ENCODE measurements around the gene S100A2.

Gene S100A2

GRCh38 chr1:153612111-153612754 lies 46.6 kb upstream of the S100A2 start:
- TF ChIP-seq, protein P1, sequence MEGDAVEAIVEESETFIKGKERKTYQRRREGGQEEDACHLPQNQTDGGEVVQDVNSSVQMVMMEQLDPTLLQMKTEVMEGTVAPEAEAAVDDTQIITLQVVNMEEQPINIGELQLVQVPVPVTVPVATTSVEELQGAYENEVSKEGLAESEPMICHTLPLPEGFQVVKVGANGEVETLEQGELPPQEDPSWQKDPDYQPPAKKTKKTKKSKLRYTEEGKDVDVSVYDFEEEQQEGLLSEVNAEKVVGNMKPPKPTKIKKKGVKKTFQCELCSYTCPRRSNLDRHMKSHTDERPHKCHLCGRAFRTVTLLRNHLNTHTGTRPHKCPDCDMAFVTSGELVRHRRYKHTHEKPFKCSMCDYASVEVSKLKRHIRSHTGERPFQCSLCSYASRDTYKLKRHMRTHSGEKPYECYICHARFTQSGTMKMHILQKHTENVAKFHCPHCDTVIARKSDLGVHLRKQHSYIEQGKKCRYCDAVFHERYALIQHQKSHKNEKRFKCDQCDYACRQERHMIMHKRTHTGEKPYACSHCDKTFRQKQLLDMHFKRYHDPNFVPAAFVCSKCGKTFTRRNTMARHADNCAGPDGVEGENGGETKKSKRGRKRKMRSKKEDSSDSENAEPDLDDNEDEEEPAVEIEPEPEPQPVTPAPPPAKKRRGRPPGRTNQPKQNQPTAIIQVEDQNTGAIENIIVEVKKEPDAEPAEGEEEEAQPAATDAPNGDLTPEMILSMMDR (IDR thresholded peaks at IDR 0.05; ENCODE audit: low read depth, low read length), result no peak
- DNase-seq (ENCODE audit: extremely low read depth, low read depth), result no peak

- TF ChIP-seq, protein P1 (IDR thresholded peaks at IDR 0.05; ENCODE audit: low read depth, low read length), result no peak
- no peak for DNase-seq (ENCODE audit: extremely low read depth, low read depth)
These were observed 45.7 kb upstream of the S100A2 start for GRCh38 chr1:153611356-153611755.

GRCh38 chr1:153610811-153611301 lies 45.2 kb upstream of the S100A2 start:
- TF ChIP-seq, protein P1 (IDR thresholded peaks at IDR 0.05; ENCODE audit: low read depth, low read length), result no peak
- DNase-seq (ENCODE audit: extremely low read depth, low read depth), result peak; percentile 25

GRCh38 chr1:153610334-153610733 lies 44.7 kb upstream of the S100A2 start:
- TF ChIP-seq, protein P1 (IDR thresholded peaks at IDR 0.05; ENCODE audit: low read depth, low read length), result no peak
- no peak for DNase-seq (ENCODE audit: extremely low read depth, low read depth)

- TF ChIP-seq, protein P1 (IDR thresholded peaks at IDR 0.05; ENCODE audit: low read depth, low read length), result no peak
- no peak for DNase-seq (ENCODE audit: extremely low read depth, low read depth)
These were observed 43.9 kb upstream of the S100A2 start for GRCh38 chr1:153609585-153609907.

DNA sequence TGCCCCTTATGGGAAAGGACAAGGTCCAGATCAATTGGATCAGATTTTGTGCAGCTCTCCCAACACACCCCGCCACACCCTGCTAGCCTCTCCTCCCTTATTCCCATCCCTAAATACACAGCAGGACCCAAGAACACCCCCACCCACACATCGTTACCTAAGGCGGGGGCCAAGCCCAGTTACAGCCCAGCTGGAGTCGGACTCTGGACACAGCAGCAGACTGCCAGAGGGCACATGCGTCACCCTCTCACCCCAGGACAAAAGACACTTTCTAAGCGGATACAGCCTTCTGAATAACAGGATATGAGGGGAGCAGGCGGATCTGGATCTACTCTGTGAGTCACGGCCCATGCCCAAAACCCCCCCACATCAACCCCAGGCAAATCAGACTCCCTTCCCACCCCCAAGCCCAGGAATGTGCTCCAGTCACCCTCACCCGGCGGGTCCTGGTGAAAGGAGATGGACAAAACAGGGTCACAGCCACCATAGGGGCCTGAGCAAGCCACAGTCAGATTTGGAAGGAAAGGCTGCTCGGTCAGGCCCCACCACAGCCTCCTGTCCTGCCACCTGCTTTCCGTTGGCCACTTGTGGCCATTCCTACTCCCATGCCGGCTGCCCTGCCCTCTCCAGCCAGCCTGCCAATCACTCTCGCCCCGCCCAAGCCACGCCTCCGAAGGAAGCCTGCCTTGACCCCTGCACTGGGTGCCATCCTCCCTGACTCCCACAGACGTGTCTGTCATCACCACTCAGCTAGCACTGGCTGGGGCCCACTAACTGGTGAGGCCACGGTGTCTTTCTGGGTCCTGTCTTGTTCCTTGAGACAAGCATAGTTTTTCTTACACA lies 43.3 kb upstream of the S100A2 start:
- TF ChIP-seq, protein P1 (IDR thresholded peaks at IDR 0.05; ENCODE audit: low read depth, low read length), result no peak
- DNase-seq (ENCODE audit: extremely low read depth, low read depth), result peak; percentile 58

GRCh38 chr1:153608089-153608682 lies 42.5 kb upstream of the S100A2 start:
- DNase-seq (ENCODE audit: extremely low read depth, low read depth), result no peak
- TF ChIP-seq, protein P1 (IDR thresholded peaks at IDR 0.05; ENCODE audit: low read depth, low read length), result no peak

Measured in AG09319 (cell line).